PC-3 (cell line): ENCODE measurements around the gene CTRB1.

Source experiments
- CTCF ChIP-seq: fragments of 300-600 bp; sonication (generic); conservative IDR thresholded peaks from 2 replicates; pipeline ENCODE4 v1.5.1; 2017; ENCODE audit warnings: antibody characterized with exemption, low read depth, mild to moderate bottlenecking, low read length
- EZH2phosphoT487 ChIP-seq: fragments of 300-600 bp; sonication (generic); IDR thresholded peaks from 2 replicates; pipeline ENCODE4 v1.6.1; 2018; ENCODE audit warnings: mild to moderate bottlenecking, antibody characterized with exemption, low read length, borderline replicate concordance

- TF ChIP-seq CTCF (no peak), EZH2phosphoT487 (no peak)
Observed at GRCh38 chr16:75224306-75225082, 5.7 kb downstream of the CTRB1 start.
